Liver (tissue), 9 donors: Measurements from ENCODE around the gene CES4A. TPM values are rescaled to one million over a fixed set of nuclear protein-coding genes. Genes with fewer than 3 reads are reported as not detected.
A peak's percentile ranks its signal among the peaks of the same experiment; 100 is the strongest.

Source experiments
- DNase-seq: peaks from one replicate; pipeline ENCODE4 v3.0.0-alpha.2; 2017; ENCODE audit warnings: low spot score
- H3K27ac ChIP-seq, 2 donors: one replicate each; pipeline ENCODE4 v1.7.0; 2013; ENCODE audit warnings: inconsistent platforms in 2 of 2, low read length in 2 of 2, control low read depth in 1 of 2, low read depth in 1 of 2, mild to moderate bottlenecking in 1 of 2
- H3K27me3 ChIP-seq, 4 donors: one replicate each; pipeline versions ENCODE4 v1.6.1 to v1.7.0; 2013; ENCODE audit warnings: low read length in 3 of 4, inconsistent platforms in 1 of 4, mild to moderate bottlenecking in 1 of 4, moderate library complexity in 1 of 4; ENCODE audit not compliant: control insufficient read depth in 4 of 4, insufficient read depth in 4 of 4
- H3K36me3 ChIP-seq, 4 donors: one replicate each; pipeline versions ENCODE4 v1.6.1 to v1.7.0; 2013; ENCODE audit warnings: low read length in 3 of 4, mild to moderate bottlenecking in 3 of 4, low read depth in 1 of 4, moderate library complexity in 1 of 4; ENCODE audit not compliant: control insufficient read depth in 4 of 4, insufficient read depth in 3 of 4
- H3K4me1 ChIP-seq, 4 donors: one replicate each; pipeline versions ENCODE4 v1.6.1 to v1.7.0; 2013; ENCODE audit warnings: low read length in 3 of 4, mild to moderate bottlenecking in 3 of 4, moderate library complexity in 1 of 4; ENCODE audit not compliant: control insufficient read depth in 4 of 4, insufficient read depth in 4 of 4
- H3K4me3 ChIP-seq, 3 donors: one replicate each; pipeline versions ENCODE4 v1.6.1 to v1.7.0; 2013; ENCODE audit warnings: low read length in 3 of 3, control low read depth in 1 of 3, low read depth in 1 of 3, mild to moderate bottlenecking in 1 of 3
- H3K9ac ChIP-seq, 2 donors: one replicate each; pipeline ENCODE4 v1.7.0; 2013; ENCODE audit warnings: low read length in 2 of 2, mild to moderate bottlenecking in 2 of 2, moderate library complexity in 2 of 2, control low read depth in 1 of 2, low read depth in 1 of 2
- H3K9me3 ChIP-seq, 4 donors: one replicate each; pipeline versions ENCODE4 v1.6.1 to v1.7.0; 2013; ENCODE audit warnings: low read length in 3 of 4; ENCODE audit not compliant: control insufficient read depth in 4 of 4
- EGR1 ChIP-seq, 2 donors: IDR thresholded peaks; 2 replicates each; pipeline ENCODE4 v1.6.1; 2016 to 2018; ENCODE audit warnings: antibody characterized with exemption in 2 of 2, low read depth in 2 of 2
- FOXA1 ChIP-seq: IDR thresholded peaks from 2 replicates; pipeline ENCODE4 v1.6.1; 2016; ENCODE audit warnings: antibody characterized with exemption
- GABPA ChIP-seq, 2 donors: IDR thresholded peaks in 1 of 2; conservative IDR thresholded peaks in 1 of 2; 2 replicates each; pipeline ENCODE4 v1.6.1; 2016; ENCODE audit warnings: antibody characterized with exemption in 2 of 2, mild to moderate bottlenecking in 1 of 2, moderate library complexity in 1 of 2
- HNF4A ChIP-seq, 2 donors: conservative IDR thresholded peaks; 2 replicates each; pipeline ENCODE4 v1.6.1; 2016; ENCODE audit warnings: antibody characterized with exemption in 2 of 2, mild to moderate bottlenecking in 2 of 2
- HNF4G ChIP-seq: IDR thresholded peaks from 2 replicates; pipeline ENCODE4 v1.6.1; 2016; ENCODE audit warnings: antibody characterized with exemption
- NR2F2 ChIP-seq: IDR thresholded peaks from 2 replicates; pipeline ENCODE4 v1.6.1; 2016; ENCODE audit warnings: antibody characterized with exemption
- RXRA ChIP-seq, 2 donors: IDR thresholded peaks; 2 replicates each; pipeline ENCODE4 v1.6.1; 2017 to 2018; ENCODE audit warnings: antibody characterized with exemption in 2 of 2, mild to moderate bottlenecking in 1 of 2
- TAF1 ChIP-seq: conservative IDR thresholded peaks from 2 replicates; pipeline ENCODE4 v1.6.1; 2016; ENCODE audit warnings: antibody characterized with exemption, mild to moderate bottlenecking
- YY1 ChIP-seq: IDR thresholded peaks from 2 replicates; pipeline ENCODE4 v1.6.1; 2016; ENCODE audit warnings: antibody characterized with exemption, mild to moderate bottlenecking
- WGBS: extraction: QIAGEN DNeasy Blood & Tissue Kit; methylation state at CpG from one replicate; pipeline ENCODE4 v1.1.7; 2013; 5-methylcytosine and 5-hydroxymethylcytosine counted together
- polyA plus RNA-seq, 2 donors: library from polyadenylated mRNA; stranded (reverse) in 1 of 2; unstranded in 1 of 2; fragments of 200-250 nt in 1 of 2; fragments of >200 nt in 1 of 2; fragmentation: Nextera tagmentation in 1 of 2; extraction: Ambion mirVana in 1 of 2; gene quantifications; one replicate each; pipeline versions ENCODE4 v1.2.1 to v1.2.3, GENCODE V29; 2013 to 2015
- total RNA-seq, 2 donors: library from RNA; depleted of rRNA; stranded (reverse); fragments of >200 nt; gene quantifications; one replicate each; pipeline ENCODE4 v1.2.3, GENCODE V29; 2014
- TF ChIP-seq, protein P1 (sequence below): IDR thresholded peaks from 2 replicates; pipeline ENCODE4 v1.6.1; 2016; ENCODE audit warnings: antibody characterized with exemption
- TF ChIP-seq, protein P2 (sequence below): IDR thresholded peaks from 2 replicates; pipeline ENCODE4 v1.6.1; 2016; ENCODE audit warnings: antibody characterized with exemption, mild to moderate bottlenecking
- TF ChIP-seq, protein P3 (sequence below): fragments of 150-350 bp; IDR thresholded peaks from 2 replicates; pipeline ENCODE4 v1.5.1; 2017; ENCODE audit warnings: improper control_type of control experiment, low read depth, low read length; ENCODE audit not compliant: missing input control
- TF ChIP-seq, protein P4 (sequence below): IDR thresholded peaks from 2 replicates; pipeline ENCODE4 v1.6.1; 2016; ENCODE audit warnings: antibody characterized with exemption
- TF ChIP-seq, protein P5 (sequence below): IDR thresholded peaks from 2 replicates; pipeline ENCODE4 v1.6.1; 2016; ENCODE audit warnings: antibody characterized with exemption
- donor health status: healthy.
- donor health status: healthy.
- donor health status: healthy.
- donor health status: healthy.
- donor health status: healthy.

CES4A gene
- total and polyA plus RNA-seq, 4 donors = 1.6 to 20.5 (median 11.3) TPM

DNA sequence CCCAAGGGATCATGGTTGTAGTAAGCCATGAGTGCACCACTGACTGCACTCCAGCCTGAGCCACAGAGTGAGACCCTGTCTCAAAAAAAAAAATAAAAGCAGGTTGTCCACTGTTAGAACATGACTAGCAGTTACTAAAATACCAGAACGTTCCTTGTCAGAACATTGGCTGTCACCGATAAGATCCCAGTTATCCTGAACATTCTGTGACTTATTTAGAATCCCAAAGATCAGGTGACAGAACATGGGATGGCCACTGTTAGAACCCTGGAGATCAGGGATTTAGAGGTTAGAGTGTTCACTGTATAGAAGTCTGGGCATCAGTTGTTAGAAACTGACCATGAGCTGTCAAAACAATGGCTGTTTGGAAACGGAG, 8.6 kb downstream of the CES4A start:
- peak overlapping the region; percentile 85 to 96 for H3K27ac ChIP-seq

DNA sequence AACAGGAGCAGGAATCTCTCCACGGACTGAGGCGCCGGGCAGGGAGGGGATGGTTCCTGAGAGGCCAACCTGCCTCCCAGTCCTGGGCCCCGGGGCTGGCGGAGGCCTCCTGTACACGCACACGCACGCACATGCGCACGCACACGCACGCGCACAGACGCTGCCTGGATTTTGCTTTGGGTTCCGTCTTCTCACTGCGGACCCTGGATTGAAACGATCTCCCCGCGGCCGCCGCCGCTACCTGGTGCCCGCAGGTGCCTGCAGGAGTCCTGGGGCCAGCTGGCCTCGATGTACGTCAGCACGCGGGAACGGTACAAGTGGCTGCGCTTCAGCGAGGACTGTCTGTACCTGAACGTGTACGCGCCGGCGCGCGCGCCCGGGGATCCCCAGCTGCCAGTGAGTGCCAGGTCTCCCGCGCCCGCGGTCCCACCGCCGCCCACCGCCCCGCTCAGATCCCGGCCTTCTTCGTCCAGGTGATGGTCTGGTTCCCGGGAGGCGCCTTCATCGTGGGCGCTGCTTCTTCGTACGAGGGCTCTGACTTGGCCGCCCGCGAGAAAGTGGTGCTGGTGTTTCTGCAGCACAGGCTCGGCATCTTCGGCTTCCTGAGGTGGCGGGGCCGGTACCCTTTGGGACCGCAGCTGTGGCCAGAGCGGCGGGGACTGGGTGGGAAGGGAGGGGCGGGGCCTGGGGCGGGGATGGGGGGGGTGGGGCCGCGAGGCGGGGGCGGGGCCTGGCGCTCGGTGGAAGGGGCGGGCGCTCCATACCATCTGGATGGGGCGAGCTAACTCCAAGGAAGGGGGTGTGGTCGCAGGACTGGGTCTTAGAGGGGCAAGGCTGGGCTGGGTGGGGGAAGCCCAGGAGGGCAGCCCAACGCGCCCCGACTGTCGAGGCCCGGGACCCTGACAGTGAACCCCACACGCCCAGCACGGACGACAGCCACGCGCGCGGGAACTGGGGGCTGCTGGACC, 12.3 kb downstream of the CES4A start:
- Histone ChIP-seq H3K4me1 (peaks cover 9 to 19% (median 14%) of the 10 kb centered on the region in 4 donors), H3K4me3 (peak overlapping the region; percentile 17 to 50 (median 46)), H3K27me3 (no peaks in the 10 kb centered on the region), H3K27ac (peak overlapping the region in 1 of 2 donors; percentile 53), H3K9ac (no peak overlapping the region), H3K36me3 (no peaks in the 10 kb centered on the region), H3K9me3 (no peaks in the 10 kb centered on the region)
- TF ChIP-seq, protein P1, sequence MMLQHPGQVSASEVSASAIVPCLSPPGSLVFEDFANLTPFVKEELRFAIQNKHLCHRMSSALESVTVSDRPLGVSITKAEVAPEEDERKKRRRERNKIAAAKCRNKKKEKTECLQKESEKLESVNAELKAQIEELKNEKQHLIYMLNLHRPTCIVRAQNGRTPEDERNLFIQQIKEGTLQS = no peak
- TF ChIP-seq EGR1 (IDR thresholded peaks at IDR 0.05; ENCODE audit: low read depth in 2 of 2) (no peak), HNF4G (no peak), HNF4A (conservative IDR thresholded peaks at IDR 0.05) (no peak), FOXA1 (no peak), RXRA (IDR thresholded peaks at IDR 0.05) (no peak), NR2F2 (no peak), TAF1 (no peak)
- TF ChIP-seq, protein P2, sequence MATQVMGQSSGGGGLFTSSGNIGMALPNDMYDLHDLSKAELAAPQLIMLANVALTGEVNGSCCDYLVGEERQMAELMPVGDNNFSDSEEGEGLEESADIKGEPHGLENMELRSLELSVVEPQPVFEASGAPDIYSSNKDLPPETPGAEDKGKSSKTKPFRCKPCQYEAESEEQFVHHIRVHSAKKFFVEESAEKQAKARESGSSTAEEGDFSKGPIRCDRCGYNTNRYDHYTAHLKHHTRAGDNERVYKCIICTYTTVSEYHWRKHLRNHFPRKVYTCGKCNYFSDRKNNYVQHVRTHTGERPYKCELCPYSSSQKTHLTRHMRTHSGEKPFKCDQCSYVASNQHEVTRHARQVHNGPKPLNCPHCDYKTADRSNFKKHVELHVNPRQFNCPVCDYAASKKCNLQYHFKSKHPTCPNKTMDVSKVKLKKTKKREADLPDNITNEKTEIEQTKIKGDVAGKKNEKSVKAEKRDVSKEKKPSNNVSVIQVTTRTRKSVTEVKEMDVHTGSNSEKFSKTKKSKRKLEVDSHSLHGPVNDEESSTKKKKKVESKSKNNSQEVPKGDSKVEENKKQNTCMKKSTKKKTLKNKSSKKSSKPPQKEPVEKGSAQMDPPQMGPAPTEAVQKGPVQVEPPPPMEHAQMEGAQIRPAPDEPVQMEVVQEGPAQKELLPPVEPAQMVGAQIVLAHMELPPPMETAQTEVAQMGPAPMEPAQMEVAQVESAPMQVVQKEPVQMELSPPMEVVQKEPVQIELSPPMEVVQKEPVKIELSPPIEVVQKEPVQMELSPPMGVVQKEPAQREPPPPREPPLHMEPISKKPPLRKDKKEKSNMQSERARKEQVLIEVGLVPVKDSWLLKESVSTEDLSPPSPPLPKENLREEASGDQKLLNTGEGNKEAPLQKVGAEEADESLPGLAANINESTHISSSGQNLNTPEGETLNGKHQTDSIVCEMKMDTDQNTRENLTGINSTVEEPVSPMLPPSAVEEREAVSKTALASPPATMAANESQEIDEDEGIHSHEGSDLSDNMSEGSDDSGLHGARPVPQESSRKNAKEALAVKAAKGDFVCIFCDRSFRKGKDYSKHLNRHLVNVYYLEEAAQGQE = no peak
- TF ChIP-seq, protein P3, sequence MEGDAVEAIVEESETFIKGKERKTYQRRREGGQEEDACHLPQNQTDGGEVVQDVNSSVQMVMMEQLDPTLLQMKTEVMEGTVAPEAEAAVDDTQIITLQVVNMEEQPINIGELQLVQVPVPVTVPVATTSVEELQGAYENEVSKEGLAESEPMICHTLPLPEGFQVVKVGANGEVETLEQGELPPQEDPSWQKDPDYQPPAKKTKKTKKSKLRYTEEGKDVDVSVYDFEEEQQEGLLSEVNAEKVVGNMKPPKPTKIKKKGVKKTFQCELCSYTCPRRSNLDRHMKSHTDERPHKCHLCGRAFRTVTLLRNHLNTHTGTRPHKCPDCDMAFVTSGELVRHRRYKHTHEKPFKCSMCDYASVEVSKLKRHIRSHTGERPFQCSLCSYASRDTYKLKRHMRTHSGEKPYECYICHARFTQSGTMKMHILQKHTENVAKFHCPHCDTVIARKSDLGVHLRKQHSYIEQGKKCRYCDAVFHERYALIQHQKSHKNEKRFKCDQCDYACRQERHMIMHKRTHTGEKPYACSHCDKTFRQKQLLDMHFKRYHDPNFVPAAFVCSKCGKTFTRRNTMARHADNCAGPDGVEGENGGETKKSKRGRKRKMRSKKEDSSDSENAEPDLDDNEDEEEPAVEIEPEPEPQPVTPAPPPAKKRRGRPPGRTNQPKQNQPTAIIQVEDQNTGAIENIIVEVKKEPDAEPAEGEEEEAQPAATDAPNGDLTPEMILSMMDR = no peak
- TF ChIP-seq, protein P4, sequence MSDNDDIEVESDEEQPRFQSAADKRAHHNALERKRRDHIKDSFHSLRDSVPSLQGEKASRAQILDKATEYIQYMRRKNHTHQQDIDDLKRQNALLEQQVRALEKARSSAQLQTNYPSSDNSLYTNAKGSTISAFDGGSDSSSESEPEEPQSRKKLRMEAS = no peak
- WGBS = 21% methylated on average over 89 of the region's 89 CpGs
- DNase-seq = peak; percentile 58

More for the DNA sequence above, 8.6 kb downstream of the CES4A start:
- no peak for DNase-seq
- Histone ChIP-seq H3K9me3 (no peaks in the 10 kb centered on the region), H3K27me3 (no peaks in the 10 kb centered on the region), H3K36me3 (no peaks in the 10 kb centered on the region), H3K9ac (peak overlapping the region in 1 of 2 donors; percentile 59), H3K4me1 (peaks cover 9 to 21% (median 14%) of the 10 kb centered on the region in 4 donors), H3K4me3 (no peak overlapping the region)
- no peak for TF ChIP-seq YY1
- TF ChIP-seq GABPA (IDR thresholded peaks at IDR 0.05 in 1 of 2, conservative IDR thresholded peaks at IDR 0.05 in 1 of 2) = no peak
- TF ChIP-seq HNF4G = no peak
- TF ChIP-seq, protein P5, sequence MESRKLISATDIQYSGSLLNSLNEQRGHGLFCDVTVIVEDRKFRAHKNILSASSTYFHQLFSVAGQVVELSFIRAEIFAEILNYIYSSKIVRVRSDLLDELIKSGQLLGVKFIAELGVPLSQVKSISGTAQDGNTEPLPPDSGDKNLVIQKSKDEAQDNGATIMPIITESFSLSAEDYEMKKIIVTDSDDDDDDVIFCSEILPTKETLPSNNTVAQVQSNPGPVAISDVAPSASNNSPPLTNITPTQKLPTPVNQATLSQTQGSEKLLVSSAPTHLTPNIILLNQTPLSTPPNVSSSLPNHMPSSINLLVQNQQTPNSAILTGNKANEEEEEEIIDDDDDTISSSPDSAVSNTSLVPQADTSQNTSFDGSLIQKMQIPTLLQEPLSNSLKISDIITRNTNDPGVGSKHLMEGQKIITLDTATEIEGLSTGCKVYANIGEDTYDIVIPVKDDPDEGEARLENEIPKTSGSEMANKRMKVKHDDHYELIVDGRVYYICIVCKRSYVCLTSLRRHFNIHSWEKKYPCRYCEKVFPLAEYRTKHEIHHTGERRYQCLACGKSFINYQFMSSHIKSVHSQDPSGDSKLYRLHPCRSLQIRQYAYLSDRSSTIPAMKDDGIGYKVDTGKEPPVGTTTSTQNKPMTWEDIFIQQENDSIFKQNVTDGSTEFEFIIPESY = no peak
- WGBS = 61% methylated on average over 3 of the region's 3 CpGs
